ENCODE results near the gene TEPSIN. TPM values are rescaled to one million over a fixed set of nuclear protein-coding genes. Genes with fewer than 3 reads are reported as not detected.

TEPSIN gene
- total and polyA plus RNA-seq, 2 of the 8 experiments (the other 6 are each of a cell fraction or from before 2014, with no cell fraction given) = 22.9 to 28.0 TPM

DNA sequence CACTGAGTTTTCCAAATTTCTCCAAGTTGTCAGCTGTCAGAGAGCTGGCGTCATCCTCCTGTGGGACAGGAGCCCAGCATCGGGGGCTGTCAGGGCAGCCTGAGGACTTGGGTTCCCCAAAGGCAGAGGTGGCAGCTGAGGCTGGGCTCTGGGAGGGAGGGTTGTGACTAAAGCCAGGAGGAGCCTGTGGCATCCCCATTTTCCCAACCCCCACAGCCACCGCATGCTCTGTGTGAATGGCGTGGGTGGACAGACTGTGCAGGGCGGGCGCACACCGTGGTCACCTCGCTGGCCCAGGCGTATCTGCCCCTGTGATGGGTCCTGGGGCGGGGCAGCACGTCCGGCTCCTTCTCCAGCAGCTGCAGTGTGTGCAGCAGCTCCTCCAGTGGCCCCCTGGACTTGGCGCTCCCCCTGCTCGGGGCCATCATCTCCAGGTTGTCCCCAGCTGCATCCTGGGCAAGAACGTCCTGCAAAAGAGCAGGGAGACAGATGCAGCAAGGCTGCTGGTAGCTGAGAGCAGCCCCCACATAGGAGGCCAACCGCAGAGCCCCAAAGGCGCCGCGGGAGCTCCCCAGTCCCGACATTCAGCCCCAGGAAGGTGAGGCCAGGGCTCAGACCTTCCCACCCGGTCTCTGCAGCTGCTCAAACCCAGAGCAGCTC is 40.9 kb downstream of the TEPSIN start:
- H3K23ac ChIP-seq (ENCODE audit: insufficient read length) = no peak overlapping the region
- WGBS, 2 experiments (ENCODE audit: extremely low coverage in 1 of 2, insufficient coverage in 1 of 2, insufficient read length in 1 of 2, insufficient replicate concordance in 2 of 2, low coverage in 1 of 2, low lambda C conversion rate in 2 of 2, missing lambda C conversion rate in 1 of 2) = 94% methylated on average over 20 of the region's 21 CpGs; no CpG with 5 or more reads in 1 of the 2 experiments
- no peak for DNase-seq (ENCODE audit: low read depth in 1 of 2, low spot score in 2 of 2)
- H3K4me1 ChIP-seq (replicated peaks in 1 of 4; ENCODE audit: control insufficient read depth in 3 of 4, insufficient read depth in 4 of 4, low read length in 3 of 4) = no peaks in the 10 kb centered on the region; a peak in 1 of 7 replicates
- no peak overlapping the region for H2BK5ac ChIP-seq (ENCODE audit: low read depth, low read length)
- no peak for FAIRE-seq
- H3K4me2 ChIP-seq (ENCODE audit: insufficient read depth in 1 of 2, low read depth in 2 of 2, low read length in 2 of 2) = no peak overlapping the region
- H3K14ac ChIP-seq (ENCODE audit: insufficient read length) = no peak overlapping the region
- H4K5ac ChIP-seq (ENCODE audit: insufficient read length, low read depth, low read length) = no peak overlapping the region
- no peak overlapping the region for H3K18ac ChIP-seq (ENCODE audit: extremely low read depth, low read length)
- H3K9ac ChIP-seq (replicated peaks in 1 of 4; ENCODE audit: extremely low read depth in 1 of 4, low read depth in 3 of 4, low read length in 3 of 4) = no peak overlapping the region
- H2BK15ac ChIP-seq (ENCODE audit: low read length) = no peak overlapping the region
- H3K9me3 ChIP-seq (ENCODE audit: insufficient read depth in 2 of 2, low read depth in 1 of 2, low read length in 1 of 2) = no peaks in the 10 kb centered on the region
- no peak overlapping the region for H4K91ac ChIP-seq (replicated peaks; ENCODE audit: insufficient read length, low read length)
- no peak overlapping the region for H3K4me3 ChIP-seq (ENCODE audit: extremely low read depth in 1 of 4, insufficient read depth in 2 of 4, low read depth in 3 of 4, low read length in 4 of 4)
- H4K20me1 ChIP-seq (replicated peaks in 1 of 2; ENCODE audit: control insufficient read depth in 1 of 2, insufficient read depth in 2 of 2, low read length in 2 of 2) = peaks cover 0 to 4% of the 10 kb centered on the region in 2 experiments
- no peaks in the 10 kb centered on the region for H3K79me2 ChIP-seq (ENCODE audit: control insufficient read depth in 1 of 2, insufficient read depth in 2 of 2, low read length in 2 of 2)
- no peak overlapping the region for H3K27ac ChIP-seq (ENCODE audit: low read depth, low read length)
- H4K8ac ChIP-seq (ENCODE audit: extremely low read depth, insufficient read depth, low read length) = no peak overlapping the region
- H2AK5ac ChIP-seq (ENCODE audit: low read depth, low read length) = no peak overlapping the region
- ChIA-PET POLR2A (ENCODE audit: partially characterized antibody) (interaction anchor here (1.0 to 1.7 kb wide), 4 partner anchors 13 to 49 kb away, joined by 3 read pairs; no protein-coding TSS in a partner anchor), CTCF (ENCODE audit: partially characterized antibody) (interaction anchor here (0.8 to 3.7 kb wide), 7 partner anchors 10 to 242 kb away, joined by 3 to 16 read pairs (median 5); no protein-coding TSS in a partner anchor)
- H3K56ac ChIP-seq (replicated peaks; ENCODE audit: insufficient read length, low read depth, low read length) = no peak overlapping the region
- H3K79me1 ChIP-seq (ENCODE audit: low read depth, low read length) = no peaks in the 10 kb centered on the region
- no peak overlapping the region for H2BK12ac ChIP-seq (ENCODE audit: low read depth, low read length)
- no peak overlapping the region for H3K4ac ChIP-seq (replicated peaks; ENCODE audit: insufficient read length, low read depth, low read length)
- H3K23me2 ChIP-seq (ENCODE audit: low read depth, low read length) = no peaks in the 10 kb centered on the region
- H3K27me3 ChIP-seq (replicated peaks in 1 of 4; ENCODE audit: control insufficient read depth in 3 of 4, extremely low read depth in 1 of 4, insufficient read depth in 3 of 4, low read length in 3 of 4) = no peaks in the 10 kb centered on the region
- no peak overlapping the region for H2BK20ac ChIP-seq (ENCODE audit: low read length)
- H2AFZ ChIP-seq (ENCODE audit: low read length) = no peak overlapping the region
- peaks cover 2 to 26% (median 5%) of the 10 kb centered on the region in 4 experiments; a peak in 3 of 8 replicates for H3K36me3 ChIP-seq (ENCODE audit: control insufficient read depth in 2 of 4, insufficient read depth in 4 of 4, low read length in 3 of 4)
- H2BK120ac ChIP-seq (replicated peaks; ENCODE audit: low read depth, low read length) = no peak overlapping the region
- TF ChIP-seq TBP (IDR thresholded peaks at IDR 0.05; ENCODE audit: low read depth, low read length) = no peak
- TF ChIP-seq CREB1 (IDR thresholded peaks at IDR 0.05) = no peak
- no peak for TF ChIP-seq TAF7 (optimal IDR thresholded peaks at IDR 0.05; ENCODE audit: borderline replicate concordance, low read depth, low read length)
- TF ChIP-seq CBX8 (IDR thresholded peaks at IDR 0.05; ENCODE audit: borderline replicate concordance, low read depth, low read length) = no peak
- no peak for TF ChIP-seq SP1 (IDR thresholded peaks at IDR 0.05; ENCODE audit: low read depth, low read length)
- TF ChIP-seq EGR1 (IDR thresholded peaks at IDR 0.05; ENCODE audit: borderline replicate concordance, low read depth, low read length) = no peak
- TF ChIP-seq JUN (IDR thresholded peaks at IDR 0.05; ENCODE audit: low read depth, low read length) = no peak

All from H1 (cell line).